HPDE6-E6E7 (cell line): ENCODE measurements around the gene TAF11L7.
"Not testable (repeated sequence)": the region's sequence is repeated elsewhere in the genome, so short reads cannot be mapped to it uniquely, and the experiment has no call there.

Experiments
- DNase-seq: peaks from one replicate; pipeline ENCODE4 v3.0.0; 2011; ENCODE audit warnings: missing footprints; ENCODE audit errors: extremely low spot score

TAF11L7 gene

DNA sequence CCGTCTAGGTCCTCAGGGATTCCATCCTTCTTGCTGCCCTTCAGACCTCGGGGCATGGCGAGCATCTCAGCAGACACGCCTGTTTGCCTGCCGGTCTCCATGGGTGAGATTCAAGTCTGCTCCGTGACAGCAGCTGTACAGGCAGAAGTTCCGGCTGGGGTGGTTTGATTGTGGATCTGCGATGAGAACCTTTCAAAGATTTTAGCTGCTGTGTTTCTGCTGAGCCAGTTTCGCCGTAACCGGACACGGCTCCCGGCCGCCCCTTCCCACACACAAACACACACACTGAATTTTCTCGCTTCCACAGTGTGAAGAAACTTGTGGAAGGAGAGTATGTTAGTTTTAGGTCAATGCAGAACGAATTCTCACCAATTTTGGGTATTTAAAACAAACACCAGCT lies at the start of gene TAF11L7:
TSS of gene TAF11L7 (minus strand) at position 101 of the 400 bp plus-strand sequence.
- DNase-seq = not testable (repeated sequence)

DNA sequence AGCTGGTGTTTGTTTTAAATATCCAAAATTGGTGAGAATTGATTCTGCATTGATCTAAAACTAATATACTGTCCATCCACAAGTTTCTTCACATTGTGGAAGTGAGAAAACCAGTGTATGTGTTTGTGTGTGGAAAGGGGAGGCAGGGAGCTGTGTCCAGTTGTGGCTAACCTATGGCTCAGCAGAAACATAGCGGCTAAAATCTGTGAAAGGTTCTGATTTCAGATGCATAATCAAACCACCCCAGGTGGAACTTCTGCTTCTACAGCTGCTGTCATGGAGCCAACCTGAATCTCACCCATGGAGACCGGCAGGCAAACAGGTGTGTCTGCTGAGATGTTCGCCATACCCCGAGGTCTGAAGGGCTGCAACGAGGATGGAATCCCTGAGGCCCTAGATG lies 48.6 kb upstream of the TAF11L7 start, which contains the start of gene TAF11L14:
TSS of gene TAF11L14 (plus strand) at position 301 of the 400 bp plus-strand sequence.
- no peak for DNase-seq

DNA sequence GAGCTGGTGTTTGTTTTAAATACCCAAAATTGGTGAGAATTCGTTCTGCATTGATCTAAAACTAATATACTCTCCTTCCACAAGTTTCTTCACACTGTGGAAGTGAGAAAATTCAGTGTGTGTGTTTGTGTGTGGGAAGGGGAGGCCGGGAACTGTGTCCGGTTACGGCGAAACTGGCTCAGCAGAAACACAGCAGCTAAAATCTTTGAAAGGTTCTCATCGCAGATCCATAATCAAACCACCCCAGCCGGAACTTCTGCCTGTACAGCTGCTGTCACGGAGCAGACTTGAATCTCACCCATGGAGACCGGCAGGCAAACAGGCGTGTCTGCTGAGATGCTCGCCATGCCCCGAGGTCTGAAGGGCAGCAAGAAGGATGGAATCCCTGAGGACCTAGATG lies 46.2 kb upstream of the TAF11L7 start, which contains the start of gene TAF11L13:
TSS of gene TAF11L13 (plus strand) at position 301 of the 400 bp plus-strand sequence.
- DNase-seq = not testable (repeated sequence)

DNA sequence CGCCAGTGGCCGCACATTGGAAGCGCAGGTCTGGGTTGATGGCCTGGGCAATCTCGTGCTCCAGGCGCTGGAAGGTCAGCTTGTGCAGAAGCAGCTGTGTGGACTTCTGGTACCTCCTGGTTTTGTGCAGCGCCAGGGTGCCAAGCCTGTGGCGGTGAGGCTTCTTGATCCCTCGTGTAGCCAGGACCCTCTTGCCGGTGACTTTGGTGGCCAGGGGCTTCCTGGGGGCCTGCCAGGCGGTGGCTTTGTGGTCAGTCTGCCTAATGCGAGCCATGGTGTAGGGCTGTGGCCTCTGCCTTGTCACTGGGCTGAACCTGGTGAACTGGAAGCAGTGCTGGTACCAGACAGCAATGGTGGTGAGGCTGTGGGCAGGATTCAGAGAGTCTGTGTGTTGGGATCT lies 40.1 kb upstream of the TAF11L7 start:
- DNase-seq = no peak

DNA sequence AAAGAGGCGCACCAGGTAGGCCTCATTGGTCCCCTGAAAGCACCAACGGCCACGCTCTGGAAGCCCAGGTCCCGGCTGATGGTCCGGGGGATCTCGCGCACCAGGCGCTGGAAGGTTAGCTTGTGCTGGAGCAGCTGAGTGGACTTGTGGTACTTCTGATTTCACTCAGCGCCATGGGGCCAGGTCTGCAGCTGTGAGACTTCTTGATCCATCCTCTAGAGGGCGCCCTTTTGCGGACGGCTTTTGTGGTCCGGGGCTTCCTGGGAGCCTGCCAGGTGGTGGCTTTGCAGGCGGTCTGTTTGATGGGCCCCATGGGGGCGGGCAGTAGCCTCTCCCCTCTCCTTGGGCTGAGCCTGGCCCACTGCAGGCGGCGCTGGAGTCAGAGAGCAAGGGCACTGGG lies 35.1 kb upstream of the TAF11L7 start:
- no peak for DNase-seq

DNA sequence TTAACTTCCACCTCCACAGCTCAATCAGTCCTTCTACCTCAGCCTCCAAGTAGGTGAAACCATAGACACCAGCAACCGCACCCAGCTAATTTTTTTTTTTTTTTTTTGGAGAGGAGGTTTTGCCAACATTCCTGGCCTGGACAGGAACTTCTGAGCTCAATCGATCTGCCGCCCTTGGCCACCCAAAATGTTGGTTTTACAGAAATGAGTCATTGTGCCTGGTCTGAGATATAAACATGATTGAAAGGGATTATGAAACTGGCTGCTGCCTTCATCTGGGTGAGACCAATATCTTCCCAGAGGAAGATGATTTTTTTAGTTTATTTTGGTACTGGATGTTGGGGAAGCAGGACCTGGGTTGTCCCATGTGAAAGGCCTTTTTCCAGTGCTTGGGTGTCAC lies 33.8 kb upstream of the TAF11L7 start:
- no peak for DNase-seq

DNA sequence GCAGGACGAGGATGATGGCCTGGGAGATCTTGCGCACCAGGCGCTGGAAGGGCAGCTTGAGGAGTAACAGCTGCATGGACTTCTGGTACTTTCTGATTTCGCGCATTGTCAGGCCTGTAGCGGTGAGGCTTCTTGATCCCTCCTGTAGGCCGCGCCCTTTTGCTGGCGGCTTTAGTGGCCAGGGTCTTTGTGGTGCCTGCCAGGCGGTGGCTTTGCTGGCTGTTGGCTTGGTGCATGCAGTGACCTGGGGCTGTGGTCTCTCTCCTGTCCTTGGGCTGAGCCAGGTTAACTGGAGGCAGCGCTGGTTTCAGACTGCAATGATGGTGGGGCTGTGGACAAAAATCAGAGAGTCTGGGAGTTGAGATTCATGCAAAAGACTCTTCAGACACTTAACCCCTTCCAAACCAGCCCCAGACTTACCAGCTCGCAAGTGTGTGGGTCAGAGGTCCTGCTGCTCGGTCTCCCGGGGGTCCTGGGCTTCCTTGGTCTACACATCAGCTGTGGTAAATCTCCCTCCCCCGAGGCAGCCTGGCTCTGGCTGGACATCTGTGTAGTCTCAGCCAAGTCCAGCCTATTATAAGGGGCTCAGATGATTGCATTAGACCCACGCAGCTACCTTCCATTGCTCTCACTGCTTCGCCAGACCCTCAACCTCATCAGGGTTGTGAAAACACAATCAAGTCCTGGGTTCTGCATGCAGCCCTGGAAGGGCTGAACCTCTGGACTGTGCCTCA lies 29.5 kb upstream of the TAF11L7 start:
- DNase-seq = no peak

DNA sequence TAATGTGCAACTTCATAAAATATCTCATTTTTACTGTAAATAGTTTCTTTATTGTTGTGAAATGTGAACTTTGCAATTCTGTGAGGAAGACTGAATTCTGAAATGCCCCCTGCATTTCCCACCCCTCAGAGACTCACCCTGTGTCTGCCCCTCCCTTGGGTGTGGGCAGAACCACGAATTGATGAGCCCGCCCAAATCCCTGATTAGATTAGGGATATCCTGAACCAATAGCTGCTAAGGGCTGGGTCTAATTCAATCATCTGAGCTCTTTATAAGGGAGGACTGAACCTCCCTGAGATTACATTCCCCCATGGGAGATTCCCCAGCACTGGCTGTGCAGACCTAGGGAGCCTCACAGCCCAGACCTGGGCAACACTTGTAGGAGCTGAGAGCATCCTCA lies 24.5 kb upstream of the TAF11L7 start, which contains the start of gene TAF11L12:
TSS of gene TAF11L12 (plus strand) at position 301 of the 400 bp plus-strand sequence.
- DNase-seq = not testable (repeated sequence)

DNA sequence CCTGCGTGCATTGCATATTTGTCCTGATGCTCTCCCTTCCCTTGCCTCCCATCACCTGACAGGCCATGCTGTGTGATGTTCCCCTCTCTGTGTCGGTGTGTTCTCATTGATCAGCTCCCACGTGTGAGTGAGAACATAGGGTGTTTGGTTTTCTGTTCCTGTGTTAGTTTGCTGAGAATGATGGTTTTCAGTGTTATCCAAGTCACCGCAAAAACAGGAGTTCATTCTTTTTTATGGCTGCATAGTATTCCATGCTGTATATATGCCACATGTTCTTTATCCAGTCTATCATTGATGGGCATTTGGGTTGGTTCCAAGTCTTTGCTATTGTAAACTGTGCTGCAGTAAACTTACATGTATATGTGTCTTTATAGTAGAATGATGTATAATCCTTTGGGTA lies 21.9 kb upstream of the TAF11L7 start:
- DNase-seq = not testable (repeated sequence)

DNA sequence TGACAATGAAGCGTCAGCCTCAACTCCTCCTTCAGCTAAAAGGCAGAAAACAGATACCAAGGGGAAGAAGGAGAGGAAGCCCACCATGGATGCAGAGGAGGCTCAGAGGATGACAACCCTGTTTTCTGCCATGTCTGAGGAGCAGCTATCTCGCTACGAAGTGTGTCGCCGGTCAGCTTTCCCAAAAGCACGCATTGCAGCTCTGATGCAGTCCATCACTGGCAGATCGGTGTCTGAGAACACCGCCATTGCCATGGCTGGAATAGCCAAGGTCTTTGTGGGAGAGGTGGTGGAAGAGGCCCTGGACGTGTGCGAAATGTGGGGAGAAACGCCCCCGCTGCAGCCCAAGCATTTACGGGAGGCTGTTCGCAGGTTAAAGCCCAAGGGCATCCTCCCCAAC lies 19.4 kb upstream of the TAF11L7 start:
- no peak for DNase-seq

DNA sequence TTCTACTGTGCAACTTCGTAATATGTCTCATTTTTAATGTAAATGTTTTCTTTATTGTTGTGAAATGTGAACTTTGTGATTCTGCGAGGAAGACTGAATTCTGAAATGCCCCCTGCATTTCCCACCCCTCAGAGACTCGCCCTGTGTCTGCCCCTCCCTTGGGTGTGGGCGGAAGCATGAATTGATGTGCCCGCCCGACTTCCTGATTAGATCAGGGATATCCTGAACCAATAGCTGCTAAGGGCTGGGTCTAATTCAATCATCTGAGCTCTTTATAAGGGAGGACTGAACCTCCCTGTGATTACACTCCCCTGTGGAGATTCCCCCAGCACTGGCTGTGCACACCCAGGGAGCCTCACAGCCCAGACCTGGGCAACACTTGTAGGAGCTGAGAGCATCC lies 18.3 kb upstream of the TAF11L7 start, which contains the start of gene TAF11L11:
TSS of gene TAF11L11 (plus strand) at position 304 of the 400 bp plus-strand sequence.
- not testable (repeated sequence) for DNase-seq

DNA sequence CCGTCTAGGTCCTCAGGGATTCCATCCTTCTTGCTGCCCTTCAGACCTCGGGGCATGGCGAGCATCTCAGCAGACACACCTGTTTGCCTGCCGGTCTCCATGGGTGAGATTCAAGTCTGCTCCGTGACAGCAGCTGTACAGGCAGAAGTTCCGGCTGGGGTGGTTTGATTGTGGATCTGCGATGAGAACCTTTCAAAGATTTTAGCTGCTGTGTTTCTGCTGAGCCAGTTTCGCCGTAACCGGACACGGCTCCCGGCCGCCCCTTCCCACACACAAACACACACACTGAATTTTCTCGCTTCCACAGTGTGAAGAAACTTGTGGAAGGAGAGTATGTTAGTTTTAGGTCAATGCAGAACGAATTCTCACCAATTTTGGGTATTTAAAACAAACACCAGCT lies 12.2 kb upstream of the TAF11L7 start, which contains the start of gene TAF11L10:
TSS of gene TAF11L10 (minus strand) at position 101 of the 400 bp plus-strand sequence.
- not testable (repeated sequence) for DNase-seq

DNA sequence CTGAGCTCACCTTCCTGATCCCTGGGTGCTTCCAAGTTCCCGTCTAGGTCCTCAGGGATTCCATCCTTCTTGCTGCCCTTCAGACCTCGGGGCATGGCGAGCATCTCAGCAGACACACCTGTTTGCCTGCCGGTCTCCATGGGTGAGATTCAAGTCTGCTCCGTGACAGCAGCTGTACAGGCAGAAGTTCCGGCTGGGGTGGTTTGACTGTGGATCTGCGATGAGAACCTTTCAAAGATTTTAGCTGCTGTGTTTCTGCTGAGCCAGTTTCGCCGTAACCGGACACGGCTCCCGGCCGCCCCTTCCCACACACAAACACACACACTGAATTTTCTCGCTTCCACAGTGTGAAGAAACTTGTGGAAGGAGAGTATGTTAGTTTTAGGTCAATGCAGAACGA lies 8.7 kb upstream of the TAF11L7 start, which contains the start of gene TAF11L9:
TSS of gene TAF11L9 (minus strand) at position 140 of the 400 bp plus-strand sequence.
- not testable (repeated sequence) for DNase-seq

DNA sequence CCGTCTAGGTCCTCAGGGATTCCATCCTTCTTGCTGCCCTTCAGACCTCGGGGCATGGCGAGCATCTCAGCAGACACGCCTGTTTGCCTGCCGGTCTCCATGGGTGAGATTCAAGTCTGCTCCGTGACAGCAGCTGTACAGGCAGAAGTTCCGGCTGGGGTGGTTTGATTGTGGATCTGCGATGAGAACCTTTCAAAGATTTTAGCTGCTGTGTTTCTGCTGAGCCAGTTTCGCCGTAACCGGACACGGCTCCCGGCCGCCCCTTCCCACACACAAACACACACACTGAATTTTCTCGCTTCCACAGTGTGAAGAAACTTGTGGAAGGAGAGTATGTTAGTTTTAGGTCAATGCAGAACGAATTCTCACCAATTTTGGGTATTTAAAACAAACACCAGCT lies 5.3 kb upstream of the TAF11L7 start, which contains the start of gene TAF11L8:
TSS of gene TAF11L8 (minus strand) at position 101 of the 400 bp plus-strand sequence.
- not testable (repeated sequence) for DNase-seq
